ENCODE results near the gene SLC25A53.

- no peak for TF ChIP-seq CTCF (IDR thresholded peaks at IDR 0.05)
- TF ChIP-seq POLR2A (IDR thresholded peaks at IDR 0.05): no peak
- TF ChIP-seq POLR2AphosphoS5 (IDR thresholded peaks at IDR 0.05): no peak
Measured at GRCh38 chrX:104085477-104085876, 71.3 kb downstream of the SLC25A53 start.

Data from breast epithelium (tissue), 3 donors.